Activated T-cell treated with anti-CD3 and anti-CD28 coated beads, Interleukin-2, amount 50 U/mL, for 4 hours (primary cell): ENCODE results near the gene TAX1BP1. TPM values are rescaled to one million over a fixed set of nuclear protein-coding genes. Genes with fewer than 3 reads are reported as not detected.
"Not testable (repeated sequence)": the region's sequence is repeated elsewhere in the genome, so short reads cannot be mapped to it uniquely, and the experiment has no call there.

Experiments used
- ATAC-seq, 2 donors: fragments of 200-7000 bp; cut with Tn5 transposase; one replicate each; pipeline ENCODE4 v1.10.0; 2021
- DNase-seq: peaks from one replicate; pipeline ENCODE4 v3.0.0-alpha.2; 2020
- H3K27me3 Mint-ChIP-seq: one replicate; pipeline ENCODE4 v1.8.0; 2021; ENCODE audit warnings: low read depth, mixed read lengths
- H3K36me3 Mint-ChIP-seq: one replicate; pipeline ENCODE4 v1.8.0; 2022; ENCODE audit warnings: mixed read lengths; ENCODE audit not compliant: insufficient read depth
- H3K4me1 Mint-ChIP-seq: one replicate; pipeline ENCODE4 v1.8.0; 2021; ENCODE audit warnings: low read depth, mixed read lengths
- H3K4me3 Mint-ChIP-seq: one replicate; pipeline ENCODE4 v1.8.0; 2021; ENCODE audit warnings: mild to moderate bottlenecking, moderate library complexity, mixed read lengths
- H3K9me3 Mint-ChIP-seq: one replicate; pipeline ENCODE4 v1.8.0; 2021; ENCODE audit warnings: mixed read lengths
- total RNA-seq, 3 donors: library from RNA; stranded (reverse); gene quantifications; one replicate each; pipeline ENCODE4 v1.2.1, GENCODE V29; 2021

Gene TAX1BP1
- total RNA-seq, 3 donors from 2014 or later: 52.3 to 68.5 (median 62.0) TPM

DNA sequence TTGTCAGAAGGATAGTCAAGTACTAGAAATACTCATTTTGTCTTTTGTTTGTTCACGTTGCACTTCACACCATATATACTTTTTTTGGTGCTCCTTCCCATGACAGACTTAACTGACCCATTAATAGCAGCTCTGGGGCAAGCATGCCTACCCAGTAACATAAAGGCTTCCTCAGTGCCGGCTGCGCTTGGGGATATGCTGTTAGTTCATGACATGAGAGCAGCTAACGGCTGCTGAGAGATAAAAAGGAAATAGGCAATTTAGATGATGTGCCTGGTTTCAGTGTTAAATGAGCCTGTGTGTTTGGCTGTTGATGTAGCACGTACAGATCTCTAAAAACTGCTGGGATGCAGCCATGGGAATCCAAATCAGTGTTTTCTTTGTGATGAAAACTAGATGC is 86.4 kb downstream of the TAX1BP1 start:
- H3K4me3 Mint-ChIP-seq: no peak overlapping the region
- H3K4me1 Mint-ChIP-seq: no peaks in the 10 kb centered on the region
- H3K27me3 Mint-ChIP-seq: no peaks in the 10 kb centered on the region
- DNase-seq: no peak
- ATAC-seq: no peak
- H3K9me3 Mint-ChIP-seq: no peaks in the 10 kb centered on the region
- peaks cover 22% of the 10 kb centered on the region for H3K36me3 Mint-ChIP-seq

DNA sequence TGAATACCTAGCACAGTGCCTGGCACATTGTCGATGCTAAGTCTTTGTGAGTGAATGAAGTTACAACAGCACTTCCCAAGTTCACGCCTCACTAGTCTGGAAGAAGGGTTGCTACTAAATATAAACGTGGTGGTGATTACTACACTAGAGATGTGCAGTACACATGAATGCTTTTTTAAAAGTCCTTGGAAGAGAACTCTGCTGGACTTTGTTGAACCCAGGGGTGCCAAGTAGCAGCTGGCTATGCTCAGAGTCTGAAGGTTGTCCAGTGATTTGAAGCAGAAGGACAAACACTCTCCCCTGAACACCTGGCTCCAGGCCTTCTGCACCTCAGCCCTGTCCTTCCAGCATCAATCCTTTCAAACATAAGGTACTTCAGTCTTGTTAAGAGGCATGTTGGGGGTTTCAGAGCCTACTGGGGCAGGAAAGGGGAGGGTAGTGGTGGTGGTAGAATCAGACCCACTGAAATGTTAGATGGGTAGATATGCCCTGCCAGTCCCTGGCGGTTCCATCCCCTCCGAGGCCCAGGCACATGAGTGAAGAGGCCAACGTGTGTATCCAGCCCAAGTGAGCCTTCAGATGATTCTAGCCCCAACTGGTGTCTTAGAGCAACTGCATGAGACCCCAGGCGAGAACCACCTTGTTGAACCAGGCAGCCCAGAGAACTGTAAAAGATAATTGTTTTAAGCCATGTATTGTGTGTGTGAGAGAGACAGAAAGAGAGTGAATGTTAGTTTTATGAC is 94.4 kb downstream of the TAX1BP1 start:
- H3K36me3 Mint-ChIP-seq: peaks cover 29% of the 10 kb centered on the region
- ATAC-seq: no peak
- H3K4me1 Mint-ChIP-seq: peaks cover 4% of the 10 kb centered on the region
- H3K27me3 Mint-ChIP-seq: no peaks in the 10 kb centered on the region
- no peak overlapping the region for H3K4me3 Mint-ChIP-seq
- H3K9me3 Mint-ChIP-seq: no peaks in the 10 kb centered on the region
- no peak for DNase-seq

GRCh38 chr7:27835376-27835775 is 95.4 kb downstream of the TAX1BP1 start:
- Mint-ChIP-seq H3K4me3 (no peak overlapping the region), H3K9me3 (no peaks in the 10 kb centered on the region), H3K27me3 (no peaks in the 10 kb centered on the region), H3K36me3 (peaks cover 31% of the 10 kb centered on the region), H3K4me1 (peaks cover 10% of the 10 kb centered on the region)
- DNase-seq: no peak
- ATAC-seq: no peak

GRCh38 chr7:27836536-27836935 is 96.6 kb downstream of the TAX1BP1 start:
- ATAC-seq (no peak), DNase-seq (no peak)
- no peak overlapping the region for H3K4me3 Mint-ChIP-seq
- H3K4me1 Mint-ChIP-seq: peaks cover 14% of the 10 kb centered on the region
- no peaks in the 10 kb centered on the region for H3K27me3 Mint-ChIP-seq
- peaks cover 27% of the 10 kb centered on the region for H3K36me3 Mint-ChIP-seq
- H3K9me3 Mint-ChIP-seq: no peaks in the 10 kb centered on the region

GRCh38 chr7:27839099-27839498 is 99.1 kb downstream of the TAX1BP1 start:
- no peaks in the 10 kb centered on the region for H3K27me3 Mint-ChIP-seq
- H3K4me3 Mint-ChIP-seq: no peak overlapping the region
- H3K36me3 Mint-ChIP-seq: peaks cover 19% of the 10 kb centered on the region
- no peak for ATAC-seq
- no peaks in the 10 kb centered on the region for H3K9me3 Mint-ChIP-seq
- peaks cover 14% of the 10 kb centered on the region for H3K4me1 Mint-ChIP-seq
- no peak for DNase-seq

DNA sequence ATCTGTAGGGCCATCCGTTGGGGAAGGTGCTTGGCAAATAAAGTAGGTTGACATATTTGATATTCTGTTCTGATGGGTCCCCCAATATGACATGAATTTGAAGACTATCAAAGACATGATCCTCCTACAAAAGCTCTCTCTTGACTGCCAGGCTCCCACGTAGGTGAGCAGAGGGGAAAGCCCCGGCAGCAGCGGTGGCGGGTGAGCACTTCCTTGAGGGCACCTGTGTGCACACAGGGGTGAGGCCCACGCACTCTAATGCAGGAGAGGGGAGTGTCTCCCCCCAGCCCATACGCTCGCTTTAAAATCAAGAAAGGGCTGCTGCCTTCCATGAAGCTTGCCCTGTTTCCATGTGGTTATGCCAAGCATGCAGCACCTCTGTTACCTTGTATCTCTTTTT is 100.4 kb downstream of the TAX1BP1 start:
- Mint-ChIP-seq H3K36me3 (peaks cover 17% of the 10 kb centered on the region), H3K27me3 (no peaks in the 10 kb centered on the region), H3K4me1 (peaks cover 14% of the 10 kb centered on the region), H3K4me3 (no peak overlapping the region), H3K9me3 (no peaks in the 10 kb centered on the region)
- ATAC-seq (peak; percentile 75 to 84), DNase-seq (peak; percentile 31)

- peaks cover 14% of the 10 kb centered on the region for H3K4me1 Mint-ChIP-seq
- no peak for ATAC-seq
- H3K9me3 Mint-ChIP-seq: no peaks in the 10 kb centered on the region
- H3K4me3 Mint-ChIP-seq: no peak overlapping the region
- peaks cover 15% of the 10 kb centered on the region for H3K36me3 Mint-ChIP-seq
- no peak for DNase-seq
- H3K27me3 Mint-ChIP-seq: no peaks in the 10 kb centered on the region
These were observed 100.9 kb downstream of the TAX1BP1 start for GRCh38 chr7:27840760-27841364.

GRCh38 chr7:27842094-27842692 is 102.2 kb downstream of the TAX1BP1 start:
- DNase-seq: no peak

DNA sequence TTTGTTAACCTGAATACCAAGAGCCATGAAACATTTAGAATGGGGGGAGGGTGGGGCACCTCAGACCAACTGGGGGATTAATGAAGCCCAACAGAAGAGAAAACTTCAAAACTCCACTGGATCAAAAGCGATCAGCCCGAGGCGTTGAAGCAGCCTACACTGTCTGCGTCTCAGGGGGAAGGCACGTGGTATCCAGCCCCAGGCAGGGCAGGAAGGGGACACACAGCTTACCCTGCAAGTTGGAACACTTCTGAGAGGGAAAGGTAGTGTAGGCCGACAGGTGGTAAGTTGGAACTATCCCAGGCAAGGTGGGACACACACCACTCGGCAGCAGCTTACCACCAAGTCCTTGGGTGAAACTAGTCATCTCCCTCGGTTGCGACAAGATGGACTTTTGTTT is 102.9 kb downstream of the TAX1BP1 start:
- no peaks in the 10 kb centered on the region for H3K9me3 Mint-ChIP-seq
- H3K36me3 Mint-ChIP-seq: peaks cover 12% of the 10 kb centered on the region
- H3K4me3 Mint-ChIP-seq: no peak overlapping the region
- H3K27me3 Mint-ChIP-seq: no peaks in the 10 kb centered on the region
- no peak for DNase-seq
- H3K4me1 Mint-ChIP-seq: peaks cover 14% of the 10 kb centered on the region
- ATAC-seq: no peak

More at GRCh38 chr7:27842094-27842692, 102.2 kb downstream of the TAX1BP1 start:
- Mint-ChIP-seq H3K36me3 (peaks cover 10% of the 10 kb centered on the region), H3K4me3 (no peak overlapping the region), H3K27me3 (no peaks in the 10 kb centered on the region), H3K4me1 (peaks cover 14% of the 10 kb centered on the region), H3K9me3 (no peaks in the 10 kb centered on the region)
- ATAC-seq: no peak

GRCh38 chr7:27843584-27844305 is 103.8 kb downstream of the TAX1BP1 start:
- DNase-seq (no peak), ATAC-seq (no peak)
- peaks cover 5% of the 10 kb centered on the region for H3K36me3 Mint-ChIP-seq
- no peaks in the 10 kb centered on the region for H3K9me3 Mint-ChIP-seq
- no peak overlapping the region for H3K4me3 Mint-ChIP-seq
- no peaks in the 10 kb centered on the region for H3K27me3 Mint-ChIP-seq
- H3K4me1 Mint-ChIP-seq: peaks cover 11% of the 10 kb centered on the region

DNA sequence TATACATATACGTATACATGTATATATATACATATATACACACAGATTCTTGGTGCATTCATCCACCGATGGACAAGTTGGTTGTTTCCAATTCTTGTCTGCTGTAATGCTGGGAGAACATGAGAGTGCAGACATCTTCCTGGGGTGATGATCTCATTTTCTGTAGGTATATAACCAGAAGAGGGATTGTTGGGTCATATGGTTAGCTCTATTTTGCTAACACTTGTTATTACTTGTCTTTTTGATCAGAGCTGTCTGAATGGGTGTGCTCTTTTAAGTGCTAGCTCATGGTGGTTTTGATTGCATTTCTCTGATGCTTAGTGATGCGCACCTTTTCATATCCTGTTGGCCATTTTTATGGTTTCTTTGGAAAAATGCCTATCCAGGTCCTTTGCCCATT is 106.4 kb downstream of the TAX1BP1 start:
- no peaks in the 10 kb centered on the region for H3K27me3 Mint-ChIP-seq
- peak in 1 of 2 donors; percentile 18 for ATAC-seq
- no peak overlapping the region for H3K4me3 Mint-ChIP-seq
- H3K36me3 Mint-ChIP-seq: peaks cover 2% of the 10 kb centered on the region
- no peaks in the 10 kb centered on the region for H3K4me1 Mint-ChIP-seq
- H3K9me3 Mint-ChIP-seq: no peaks in the 10 kb centered on the region
- no peak for DNase-seq

DNA sequence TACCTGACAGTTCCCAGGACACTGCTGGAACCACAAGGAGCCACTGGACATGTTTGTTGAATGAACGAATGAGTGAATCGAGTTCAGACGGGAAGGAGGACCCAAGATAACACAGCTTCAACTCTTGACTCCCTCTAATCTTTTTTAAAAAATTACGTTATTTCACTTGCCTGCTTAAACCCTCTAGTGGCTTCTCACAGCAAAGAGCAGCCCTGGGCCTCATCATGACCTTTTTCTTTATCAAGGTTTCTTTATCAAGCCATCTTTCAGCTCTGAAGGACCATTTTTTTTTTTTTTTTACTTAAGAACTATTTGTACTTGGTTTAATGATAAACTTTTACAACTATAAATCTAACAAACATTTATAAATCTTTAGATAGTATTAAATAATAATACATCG is 110.6 kb downstream of the TAX1BP1 start:
- peaks cover 6% of the 10 kb centered on the region for H3K9me3 Mint-ChIP-seq
- H3K4me3 Mint-ChIP-seq: no peak overlapping the region
- H3K27me3 Mint-ChIP-seq: no peaks in the 10 kb centered on the region
- no peaks in the 10 kb centered on the region for H3K4me1 Mint-ChIP-seq
- DNase-seq: no peak
- no peak for ATAC-seq
- H3K36me3 Mint-ChIP-seq: peaks cover 14% of the 10 kb centered on the region

DNA sequence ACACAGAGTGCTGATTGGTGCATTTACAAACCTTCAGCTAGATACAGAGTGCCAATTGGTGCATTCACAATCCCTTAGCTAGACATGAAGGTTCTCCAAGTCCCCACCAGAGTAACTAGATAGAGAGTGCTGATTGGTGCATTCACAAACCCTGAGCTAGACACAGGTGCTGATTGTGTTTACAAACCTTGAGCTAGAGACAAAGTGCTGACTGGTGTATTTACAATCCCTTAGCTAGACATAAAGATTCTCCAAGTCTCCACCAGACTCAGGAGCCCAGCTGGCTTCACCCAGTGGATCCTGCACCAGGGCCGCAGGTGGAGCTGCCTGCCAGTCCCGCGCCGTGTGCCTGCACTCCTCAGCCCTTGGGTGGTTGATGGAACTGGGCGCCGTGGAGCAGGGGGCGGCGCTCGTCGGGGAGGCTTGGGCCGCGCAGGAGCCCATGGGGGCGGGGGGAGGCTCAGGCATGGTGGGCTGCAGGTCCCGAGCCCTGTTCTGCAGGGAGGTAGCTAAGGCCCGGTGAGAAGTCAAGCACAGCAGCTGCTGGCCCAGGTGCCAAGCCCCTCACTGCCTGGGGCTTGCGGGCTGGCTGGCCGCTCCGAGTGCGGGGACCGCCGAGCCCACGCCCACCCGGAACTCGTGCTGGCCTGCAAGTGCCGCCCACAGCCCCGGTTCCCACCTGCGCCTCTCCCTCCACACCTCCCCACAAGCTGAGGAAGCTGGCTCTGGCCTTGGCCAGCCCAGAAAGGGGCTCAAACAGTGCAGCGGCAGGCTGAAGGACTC is 116.9 kb downstream of the TAX1BP1 start:
- H3K9me3 Mint-ChIP-seq, ATAC-seq, DNase-seq, H3K4me1 Mint-ChIP-seq, H3K4me3 Mint-ChIP-seq, H3K27me3 Mint-ChIP-seq: not testable (repeated sequence)
- peaks cover 31% of the 10 kb centered on the region for H3K36me3 Mint-ChIP-seq

DNA sequence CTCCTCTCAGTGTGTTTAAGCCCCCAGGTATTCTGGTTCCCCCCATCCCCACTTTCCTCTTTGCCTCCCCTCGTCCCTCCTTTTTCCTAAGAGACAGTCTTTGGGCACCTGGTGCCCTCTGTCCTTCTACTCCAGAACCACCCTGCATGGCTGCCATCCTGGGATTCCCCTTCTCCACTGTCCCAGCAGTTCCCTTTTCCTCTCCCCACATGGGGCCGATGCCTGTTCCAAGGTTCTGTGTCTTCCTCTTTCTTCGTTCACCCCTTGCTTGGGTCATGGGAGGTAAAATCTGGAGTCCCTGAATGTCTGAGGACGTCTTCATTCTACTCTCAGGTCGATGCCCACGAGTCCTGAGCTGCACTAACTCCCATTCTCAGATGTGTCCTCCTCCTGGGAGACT is 120.8 kb downstream of the TAX1BP1 start:
- Mint-ChIP-seq H3K9me3 (no peaks in the 10 kb centered on the region), H3K36me3 (peaks cover 27% of the 10 kb centered on the region), H3K4me1 (no peaks in the 10 kb centered on the region), H3K27me3 (no peaks in the 10 kb centered on the region), H3K4me3 (no peak overlapping the region)
- DNase-seq: no peak
- no peak for ATAC-seq
